Neuronal stem cell (in vitro differentiated cells): Measurements from ENCODE around the gene TMEM132D.
"Not testable (repeated sequence)": the region's sequence is repeated elsewhere in the genome, so short reads cannot be mapped to it uniquely, and the experiment has no call there.

Source experiments
- DNase-seq: peaks from one replicate; pipeline ENCODE4 v3.0.0-alpha.2; 2013; ENCODE audit warnings: low spot score
- H2AFZ ChIP-seq: one replicate; pipeline ENCODE4 v1.6.1; 2013; ENCODE audit warnings: mild to moderate bottlenecking, low read length, inconsistent platforms
- H2AK5ac ChIP-seq: 2 replicates; pipeline ENCODE4 v1.6.1; 2013; ENCODE audit warnings: low read depth, mild to moderate bottlenecking, inconsistent platforms, low read length, moderate library complexity, mixed read lengths
- H2BK120ac ChIP-seq: 2 replicates; pipeline ENCODE4 v1.6.1; 2013; ENCODE audit warnings: low read depth, mild to moderate bottlenecking, inconsistent platforms, low read length, moderate library complexity, mixed read lengths
- H2BK12ac ChIP-seq: one replicate; pipeline ENCODE4 v1.6.1; 2013; ENCODE audit warnings: low read length, inconsistent platforms
- H2BK15ac ChIP-seq: 2 replicates; pipeline ENCODE4 v1.6.1; 2013; ENCODE audit warnings: mild to moderate bottlenecking, low read length, inconsistent platforms, mixed read lengths
- H2BK5ac ChIP-seq: one replicate; pipeline ENCODE4 v1.6.1; 2013; ENCODE audit warnings: inconsistent platforms, mild to moderate bottlenecking, low read length, moderate library complexity
- H3K14ac ChIP-seq: one replicate; pipeline ENCODE4 v1.6.1; 2013; ENCODE audit warnings: low read length, inconsistent platforms
- H3K18ac ChIP-seq: 2 replicates; pipeline ENCODE4 v1.6.1; 2013; ENCODE audit warnings: low read length, inconsistent platforms
- H3K23ac ChIP-seq: 2 replicates; pipeline ENCODE4 v1.6.1; 2013; ENCODE audit warnings: low read depth, mild to moderate bottlenecking, mixed read lengths, low read length, inconsistent platforms; ENCODE audit not compliant: poor library complexity
- H3K27ac ChIP-seq: replicated peaks from 3 replicates; pipeline ENCODE4 v1.5.1; 2013; ENCODE audit warnings: low read length, inconsistent platforms
- H3K27me3 ChIP-seq, 3 experiments: 2 replicates each; pipeline ENCODE4 v1.6.1; 2013; ENCODE audit warnings: low read length in 3 of 3, mild to moderate bottlenecking in 2 of 3, inconsistent platforms in 1 of 3, low read depth in 1 of 3, mixed read lengths in 1 of 3, moderate library complexity in 1 of 3; ENCODE audit not compliant: control insufficient read depth in 3 of 3, insufficient read depth in 3 of 3
- H3K36me3 ChIP-seq, 2 donors: replicated peaks in 1 of 2; 2 replicates each; pipeline ENCODE4 v1.6.1; 2013; ENCODE audit warnings: low read length in 2 of 2; ENCODE audit not compliant: control insufficient read depth in 2 of 2, insufficient read depth in 2 of 2
- H3K4ac ChIP-seq: 2 replicates; pipeline ENCODE4 v1.6.1; 2013; ENCODE audit warnings: inconsistent platforms, mild to moderate bottlenecking, low read length, moderate library complexity
- H3K4me1 ChIP-seq, 2 donors: 1 replicate in 1 of 2; 2 replicates in 1 of 2; pipeline ENCODE4 v1.6.1; 2013; ENCODE audit warnings: low read length in 2 of 2, low read depth in 1 of 2; ENCODE audit not compliant: control insufficient read depth in 2 of 2, insufficient read depth in 1 of 2
- H3K4me2 ChIP-seq: one replicate; pipeline ENCODE4 v1.6.1; 2013; ENCODE audit warnings: mild to moderate bottlenecking, low read length, inconsistent platforms; ENCODE audit not compliant: insufficient read depth, poor library complexity, severe bottlenecking
- H3K4me3 ChIP-seq, 2 donors: 2 replicates each; pipeline ENCODE4 v1.5.1; 2013; ENCODE audit warnings: low read length in 2 of 2, mild to moderate bottlenecking in 2 of 2, inconsistent platforms in 1 of 2, moderate library complexity in 1 of 2
- H3K79me1 ChIP-seq: one replicate; pipeline ENCODE4 v1.6.1; 2013; ENCODE audit warnings: low read depth, mild to moderate bottlenecking, inconsistent platforms, low read length, moderate library complexity
- H3K9ac ChIP-seq: one replicate; pipeline ENCODE4 v1.6.1; 2013; ENCODE audit warnings: mild to moderate bottlenecking, low read depth, low read length, inconsistent platforms; ENCODE audit not compliant: poor library complexity
- H3K9me3 ChIP-seq, 2 donors: replicated peaks in 1 of 2; 2 replicates each; pipeline versions ENCODE3 to v1.6.1; 2013; ENCODE audit warnings: low read length in 2 of 2, mild to moderate bottlenecking in 2 of 2, inconsistent platforms in 1 of 2, low read depth in 1 of 2, mixed read lengths in 1 of 2, moderate library complexity in 1 of 2; ENCODE audit not compliant: control insufficient read depth in 2 of 2, insufficient read depth in 1 of 2
- H4K8ac ChIP-seq: one replicate; pipeline ENCODE4 v1.6.1; 2013; ENCODE audit warnings: low read depth, mild to moderate bottlenecking, inconsistent platforms, low read length, moderate library complexity
- H4K91ac ChIP-seq: one replicate; pipeline ENCODE4 v1.6.1; 2013; ENCODE audit warnings: low read length, low read depth, mild to moderate bottlenecking, inconsistent platforms; ENCODE audit not compliant: poor library complexity
- WGBS, 2 donors: extraction: QIAGEN DNeasy Blood & Tissue Kit; methylation state at CpG; one replicate each; pipeline ENCODE4 v1.1.7; 2013; ENCODE audit warnings: missing lambda C conversion rate in 2 of 2, mixed read lengths in 1 of 2; ENCODE audit not compliant: insufficient read length in 2 of 2, insufficient replicate concordance in 1 of 2; ENCODE audit errors: extremely low coverage in 2 of 2; 5-methylcytosine and 5-hydroxymethylcytosine counted together

The TMEM132D gene

DNA sequence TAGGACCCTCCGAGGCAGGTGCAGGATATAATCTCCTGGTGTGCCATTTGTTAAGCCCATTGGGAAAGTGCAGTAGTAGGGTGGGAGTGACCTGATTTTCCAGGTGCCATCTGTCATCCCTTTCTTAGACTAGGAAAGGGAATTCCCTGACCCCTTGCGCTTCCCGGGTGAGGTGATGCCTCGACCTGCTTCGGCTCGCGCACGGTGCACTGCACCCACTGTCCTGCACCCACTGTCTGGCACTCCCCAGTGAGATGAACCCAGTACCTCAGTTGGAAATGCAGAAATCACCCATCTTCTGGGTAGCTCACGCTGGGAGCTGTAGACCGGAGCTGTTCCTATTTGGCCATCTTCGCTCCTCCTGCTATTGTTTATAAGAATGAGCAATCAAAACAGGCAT, 860.5 kb downstream of the TMEM132D start:
- H2BK12ac ChIP-seq, H3K79me1 ChIP-seq, H4K8ac ChIP-seq, H4K91ac ChIP-seq, H3K4me1 ChIP-seq, H3K14ac ChIP-seq, H3K27me3 ChIP-seq, H2BK5ac ChIP-seq, H3K9ac ChIP-seq, H3K4me3 ChIP-seq, H3K4ac ChIP-seq, H2BK15ac ChIP-seq, H3K36me3 ChIP-seq, H3K23ac ChIP-seq, H3K9me3 ChIP-seq, H2AK5ac ChIP-seq, H3K27ac ChIP-seq, H3K18ac ChIP-seq, DNase-seq, H2AFZ ChIP-seq, H3K4me2 ChIP-seq, H2BK120ac ChIP-seq: not testable (repeated sequence)
- no CpG with 5 or more reads among the region's 11 CpGs for WGBS, 2 donors

DNA sequence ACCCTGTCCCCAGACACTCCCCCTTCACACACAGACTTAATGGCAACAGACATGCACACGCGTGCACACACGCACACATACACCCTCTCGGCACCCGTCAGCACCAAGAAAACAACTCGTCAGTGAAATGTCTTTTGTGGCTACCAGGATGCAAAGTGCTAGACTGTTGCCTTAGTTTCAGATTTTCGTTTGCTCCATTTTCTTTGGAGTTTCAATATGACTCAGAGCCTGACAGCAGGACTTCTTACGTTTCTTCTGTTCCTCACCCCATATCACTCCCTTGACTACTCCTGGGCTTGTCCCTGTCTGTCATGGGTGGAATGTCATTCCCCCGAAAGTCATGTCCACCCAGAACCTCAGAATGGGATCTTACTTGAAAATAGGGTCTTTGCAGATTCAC, 867.7 kb downstream of the TMEM132D start:
- Histone ChIP-seq H4K91ac (no peak overlapping the region), H3K4ac (no peak overlapping the region), H2BK15ac (no peak overlapping the region), H2BK12ac (no peak overlapping the region), H3K18ac (no peak overlapping the region), H3K9ac (no peak overlapping the region), H2BK120ac (no peak overlapping the region), H3K4me1 (peaks cover 0 to 7% of the 10 kb centered on the region in 2 donors), H3K23ac (no peak overlapping the region), H3K4me3 (no peak overlapping the region), H3K4me2 (no peak overlapping the region), H3K79me1 (no peaks in the 10 kb centered on the region), H3K27me3 (no peaks in the 10 kb centered on the region), H2AK5ac (no peak overlapping the region), H3K36me3 (no peaks in the 10 kb centered on the region), H3K9me3 (no peaks in the 10 kb centered on the region), H3K27ac (no peak overlapping the region), H3K14ac (no peak overlapping the region), H2BK5ac (no peak overlapping the region), H2AFZ (no peak overlapping the region), H4K8ac (no peak overlapping the region)
- no CpG with 5 or more reads among the region's 9 CpGs for WGBS, 2 donors
- no peak for DNase-seq

DNA sequence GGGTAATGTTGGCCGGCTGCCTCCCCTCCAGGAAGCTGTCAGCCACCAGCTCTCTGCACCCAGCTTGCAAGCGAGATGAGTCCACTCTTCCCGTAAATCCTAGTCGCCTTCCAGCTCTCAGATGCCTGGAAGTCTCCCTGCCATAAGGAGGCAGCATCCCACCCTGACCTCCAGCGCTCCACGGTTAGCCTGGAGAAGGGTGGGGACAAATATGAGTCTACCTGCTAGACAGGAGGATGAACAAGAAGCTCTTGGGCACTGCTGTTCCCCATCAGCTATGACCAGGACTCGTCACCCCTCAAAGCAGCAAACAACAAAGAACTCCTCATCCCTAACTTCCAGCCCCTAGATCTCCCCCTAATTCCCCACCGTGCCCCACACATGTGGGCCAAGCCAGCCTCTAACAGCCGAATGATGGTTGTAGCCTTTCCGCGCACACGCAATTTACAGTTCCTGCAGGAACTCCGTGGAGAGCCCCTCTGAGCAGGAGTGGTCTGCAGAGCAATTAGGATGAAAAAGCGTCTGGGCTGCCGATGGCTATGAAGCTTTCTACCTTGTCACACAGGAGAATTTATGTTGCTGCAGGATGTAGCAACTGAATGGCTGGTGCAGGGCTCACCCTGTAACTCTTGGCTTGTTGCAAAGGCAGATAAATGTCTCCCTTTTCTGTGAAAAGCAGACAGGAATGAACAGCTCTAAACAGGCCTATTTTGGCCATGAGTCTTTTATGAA, 869.1 kb downstream of the TMEM132D start:
- Histone ChIP-seq H3K23ac (peak overlapping the region; percentile 55), H3K4me2 (no peak overlapping the region), H3K9me3 (no peaks in the 10 kb centered on the region), H2BK15ac (no peak overlapping the region), H3K27me3 (no peaks in the 10 kb centered on the region), H3K27ac (no peak overlapping the region), H3K4me3 (no peak overlapping the region), H2AFZ (no peak overlapping the region), H4K91ac (no peak overlapping the region), H2BK120ac (no peak overlapping the region), H2BK5ac (no peak overlapping the region), H3K9ac (no peak overlapping the region), H3K79me1 (no peaks in the 10 kb centered on the region), H3K36me3 (no peaks in the 10 kb centered on the region), H3K4me1 (peaks cover 0 to 7% of the 10 kb centered on the region in 2 donors), H2AK5ac (no peak overlapping the region), H2BK12ac (no peak overlapping the region), H3K14ac (peak overlapping the region; percentile 71), H3K4ac (no peak overlapping the region), H4K8ac (no peak overlapping the region), H3K18ac (peak overlapping the region; percentile 48)
- WGBS, 2 donors: no CpG with 5 or more reads among the region's 15 CpGs
- DNase-seq: no peak

DNA sequence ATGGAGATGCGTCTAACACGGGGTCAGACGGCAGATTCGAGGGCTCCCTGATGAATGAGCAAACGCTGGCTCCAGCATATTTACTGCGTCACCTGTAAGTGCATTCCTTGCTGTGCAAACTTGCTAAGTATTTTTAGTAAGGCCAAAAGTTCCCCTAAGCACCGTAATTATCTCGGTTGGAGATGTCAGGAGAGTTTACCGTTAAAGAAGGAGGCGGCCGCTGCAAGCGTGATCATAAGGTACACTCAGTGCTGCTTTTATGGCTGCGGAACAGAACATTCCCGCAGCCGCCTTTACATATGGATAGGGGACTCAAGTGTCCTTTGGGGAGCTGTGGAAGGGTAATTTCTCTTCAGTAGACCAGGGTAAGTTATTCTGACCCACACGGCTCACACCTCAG, 875.0 kb downstream of the TMEM132D start:
- Histone ChIP-seq H3K4me2 (no peak overlapping the region), H3K9ac (no peak overlapping the region), H2BK120ac (no peak overlapping the region), H3K18ac (no peak overlapping the region), H3K23ac (no peak overlapping the region), H3K27ac (no peak overlapping the region), H3K14ac (no peak overlapping the region), H3K9me3 (no peaks in the 10 kb centered on the region), H2BK12ac (no peak overlapping the region), H2AFZ (no peak overlapping the region), H3K27me3 (peaks cover 0 to 2% (median 0%) of the 10 kb centered on the region in 3 experiments), H3K4ac (no peak overlapping the region), H3K79me1 (no peaks in the 10 kb centered on the region), H2AK5ac (no peak overlapping the region), H2BK15ac (no peak overlapping the region), H3K4me1 (peaks cover 0 to 7% of the 10 kb centered on the region in 2 donors), H4K91ac (no peak overlapping the region), H2BK5ac (no peak overlapping the region), H3K4me3 (no peak overlapping the region), H3K36me3 (no peaks in the 10 kb centered on the region), H4K8ac (no peak overlapping the region)
- DNase-seq: no peak
- WGBS, 2 donors: no CpG with 5 or more reads among the region's 16 CpGs
